AG08396 (cell line): ENCODE measurements around the gene NFATC4.

Source experiments
- DNase-seq: peaks from one replicate; pipeline ENCODE4 v3.0.0; 2012; ENCODE audit warnings: low spot score, mixed read lengths

The NFATC4 gene

DNA sequence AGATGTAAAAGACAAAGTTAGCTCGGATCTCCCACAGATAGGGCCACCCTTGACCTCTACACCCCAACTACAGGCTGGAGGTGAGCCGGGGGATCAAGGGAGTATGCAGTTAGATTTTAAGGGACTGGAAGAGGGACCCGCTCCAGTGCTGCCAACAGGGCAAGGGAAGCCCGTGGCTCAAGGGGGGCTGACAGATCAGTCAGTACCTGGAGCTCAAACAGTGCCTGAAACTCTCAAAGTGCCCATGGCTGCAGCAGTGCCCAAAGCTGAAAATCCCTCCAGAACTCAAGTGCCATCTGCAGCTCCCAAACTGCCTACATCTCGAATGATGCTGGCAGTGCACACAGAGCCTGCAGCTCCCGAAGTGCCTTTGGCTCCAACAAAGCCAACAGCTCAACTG, 41.2 kb downstream of the NFATC4 start:
- DNase-seq, result no peak

DNA sequence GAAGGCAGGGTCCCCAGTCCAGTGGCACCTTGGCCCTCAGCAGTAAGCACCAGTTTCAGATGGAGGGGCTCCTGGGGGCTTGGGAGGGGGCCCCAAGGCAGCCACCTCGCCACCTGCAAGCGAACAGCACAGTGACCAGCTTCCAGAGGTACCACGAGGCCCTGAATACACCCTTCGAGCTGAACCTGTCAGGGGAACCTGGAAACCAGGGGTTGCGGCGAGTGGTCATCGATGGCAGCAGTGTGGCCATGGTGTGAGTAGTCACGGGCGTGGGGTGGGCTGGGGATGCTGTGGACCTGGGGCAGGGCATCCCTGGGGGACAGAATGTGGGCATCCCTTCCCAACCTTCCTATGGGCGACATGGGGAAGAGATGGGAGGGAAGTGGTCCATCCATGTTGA, 42.0 kb downstream of the NFATC4 start:
- DNase-seq, result no peak

- DNase-seq, result peak; percentile 71
Observed at GRCh38 chr14:24411443-24412389, 43.7 kb downstream of the NFATC4 start.

DNA sequence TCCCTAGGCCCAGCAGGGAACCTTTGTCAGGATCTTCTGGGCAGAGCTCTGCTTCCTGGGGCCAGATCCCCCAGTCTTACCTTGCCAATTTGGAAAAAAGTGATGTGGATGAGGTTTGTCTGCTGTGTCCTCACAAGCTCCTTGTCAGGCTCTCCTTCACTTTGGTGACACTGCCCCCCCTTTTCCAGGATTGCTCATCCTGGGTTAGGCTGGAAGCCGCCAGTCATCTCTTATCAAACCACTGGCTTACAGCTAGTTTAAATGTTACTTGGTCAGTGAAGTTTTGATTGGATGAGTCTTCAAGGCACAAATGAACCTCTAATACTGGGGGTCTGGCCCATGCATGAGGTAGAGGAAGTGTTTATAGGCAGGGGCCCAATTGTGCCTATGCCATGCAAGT, 46.1 kb downstream of the NFATC4 start:
- no peak for DNase-seq

DNA sequence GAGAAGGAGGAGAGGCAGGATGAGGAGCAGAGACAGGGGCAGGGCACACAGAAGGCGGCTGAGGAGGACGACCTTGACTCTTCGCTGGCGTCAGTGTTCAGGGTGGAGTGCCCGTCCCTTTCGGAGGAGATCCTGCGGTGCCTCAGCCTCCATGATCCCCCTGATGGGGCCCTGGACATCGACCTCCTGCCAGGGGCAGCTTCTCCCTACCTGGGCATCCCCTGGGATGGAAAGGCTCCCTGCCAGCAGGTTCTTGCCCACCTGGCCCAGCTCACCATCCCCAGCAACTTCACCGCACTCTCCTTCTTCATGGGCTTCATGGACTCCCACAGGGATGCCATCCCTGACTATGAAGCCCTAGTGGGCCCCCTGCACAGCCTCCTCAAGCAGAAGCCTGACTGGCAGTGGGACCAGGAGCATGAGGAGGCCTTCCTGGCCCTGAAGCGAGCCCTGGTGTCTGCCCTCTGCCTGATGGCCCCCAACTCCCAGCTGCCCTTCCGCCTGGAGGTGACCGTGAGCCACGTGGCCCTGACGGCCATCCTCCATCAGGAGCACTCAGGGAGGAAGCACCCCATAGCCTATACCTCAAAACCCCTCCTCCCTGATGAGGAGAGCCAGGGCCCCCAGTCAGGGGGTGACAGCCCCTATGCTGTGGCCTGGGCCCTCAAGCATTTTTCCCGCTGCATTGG, 46.9 kb downstream of the NFATC4 start:
- no peak for DNase-seq

- DNase-seq, result no peak
Observed at GRCh38 chr14:24415421-24416253, 47.7 kb downstream of the NFATC4 start.

- DNase-seq, result no peak
Observed at GRCh38 chr14:24416254-24416931, 48.4 kb downstream of the NFATC4 start.

DNA sequence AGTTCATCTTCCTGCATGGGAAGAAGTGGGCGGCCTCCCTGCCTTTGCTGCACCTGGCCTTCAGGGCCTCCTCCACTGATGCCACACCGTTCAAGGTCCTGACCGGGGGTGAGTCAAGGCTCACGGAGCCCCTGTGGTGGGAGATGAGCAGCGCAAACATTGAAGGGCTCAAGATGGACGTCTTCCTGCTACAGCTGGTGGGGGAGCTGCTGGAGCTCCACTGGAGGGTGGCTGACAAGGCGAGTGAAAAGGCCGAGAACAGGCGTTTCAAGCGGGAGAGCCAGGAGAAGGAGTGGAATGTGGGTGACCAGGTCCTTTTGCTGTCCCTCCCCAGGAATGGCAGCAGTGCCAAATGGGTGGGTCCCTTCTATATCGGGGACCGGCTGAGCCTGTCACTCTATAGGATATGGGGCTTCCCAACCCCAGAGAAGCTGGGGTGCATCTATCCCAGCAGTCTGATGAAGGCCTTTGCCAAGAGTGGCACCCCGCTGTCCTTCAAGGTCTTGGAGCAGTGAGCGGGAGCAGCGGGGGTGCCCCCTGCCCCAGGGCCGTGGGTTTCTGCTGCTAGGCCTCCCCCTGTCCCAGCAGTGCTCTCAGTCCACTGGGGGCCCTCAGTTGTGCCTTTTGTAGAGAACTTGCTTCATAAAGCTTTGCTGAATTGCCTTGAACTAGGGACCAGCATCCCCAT, 49.1 kb downstream of the NFATC4 start:
- DNase-seq, result no peak

DNA sequence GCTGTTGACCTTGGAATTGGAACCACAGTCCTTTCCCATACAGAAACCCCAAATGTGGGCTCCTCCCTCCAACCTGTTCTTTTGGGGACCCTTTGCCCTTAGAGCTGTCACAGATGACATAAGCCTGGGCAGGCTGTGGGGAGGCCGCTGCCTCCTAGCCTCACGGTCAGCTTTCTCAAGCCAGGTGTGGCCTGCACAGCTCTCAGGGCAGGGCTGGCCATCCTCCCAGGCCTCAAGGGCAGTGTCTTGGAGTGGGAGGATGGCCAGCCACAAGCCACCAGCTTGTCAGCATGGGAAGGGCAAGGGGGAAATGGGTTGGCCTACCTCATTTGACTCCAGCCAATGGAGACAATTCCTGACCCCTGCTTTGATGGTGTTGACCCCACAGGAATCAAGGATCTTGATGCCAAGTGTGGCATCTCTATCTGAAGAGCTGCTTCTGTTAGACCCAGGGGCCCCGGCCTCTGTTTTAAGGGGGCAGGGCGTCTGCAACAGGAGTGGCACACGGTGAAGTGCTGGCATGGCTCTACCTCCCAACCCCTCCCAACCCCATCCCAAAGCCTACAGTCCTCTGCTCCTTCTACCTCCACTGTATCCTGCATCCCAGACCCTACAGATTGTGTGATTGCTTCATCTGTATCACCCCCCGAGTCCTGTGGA, 50.0 kb downstream of the NFATC4 start:
- no peak for DNase-seq

DNA sequence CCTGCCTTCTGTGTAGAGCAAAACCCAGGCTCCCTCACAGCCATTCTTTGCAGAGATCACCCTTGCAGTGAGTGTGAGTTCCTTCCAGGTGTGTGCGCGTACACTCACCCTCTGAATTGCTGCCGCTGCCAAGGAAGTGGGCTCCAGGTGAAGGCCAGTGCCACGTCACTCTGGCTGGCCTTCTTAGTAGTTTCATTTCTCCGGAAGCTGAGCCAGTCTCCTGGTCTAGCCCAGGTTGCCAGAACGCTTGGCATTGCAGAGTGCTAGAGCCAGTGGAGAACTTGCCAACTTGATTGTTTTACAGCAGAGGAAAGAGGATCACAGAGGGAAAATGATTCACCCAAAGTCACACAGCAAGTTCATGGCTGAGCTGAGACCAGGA, 50.5 kb downstream of the NFATC4 start:
- DNase-seq, result no peak

- DNase-seq, result no peak
Observed at GRCh38 chr14:24422261-24422660, 54.3 kb downstream of the NFATC4 start.

DNA sequence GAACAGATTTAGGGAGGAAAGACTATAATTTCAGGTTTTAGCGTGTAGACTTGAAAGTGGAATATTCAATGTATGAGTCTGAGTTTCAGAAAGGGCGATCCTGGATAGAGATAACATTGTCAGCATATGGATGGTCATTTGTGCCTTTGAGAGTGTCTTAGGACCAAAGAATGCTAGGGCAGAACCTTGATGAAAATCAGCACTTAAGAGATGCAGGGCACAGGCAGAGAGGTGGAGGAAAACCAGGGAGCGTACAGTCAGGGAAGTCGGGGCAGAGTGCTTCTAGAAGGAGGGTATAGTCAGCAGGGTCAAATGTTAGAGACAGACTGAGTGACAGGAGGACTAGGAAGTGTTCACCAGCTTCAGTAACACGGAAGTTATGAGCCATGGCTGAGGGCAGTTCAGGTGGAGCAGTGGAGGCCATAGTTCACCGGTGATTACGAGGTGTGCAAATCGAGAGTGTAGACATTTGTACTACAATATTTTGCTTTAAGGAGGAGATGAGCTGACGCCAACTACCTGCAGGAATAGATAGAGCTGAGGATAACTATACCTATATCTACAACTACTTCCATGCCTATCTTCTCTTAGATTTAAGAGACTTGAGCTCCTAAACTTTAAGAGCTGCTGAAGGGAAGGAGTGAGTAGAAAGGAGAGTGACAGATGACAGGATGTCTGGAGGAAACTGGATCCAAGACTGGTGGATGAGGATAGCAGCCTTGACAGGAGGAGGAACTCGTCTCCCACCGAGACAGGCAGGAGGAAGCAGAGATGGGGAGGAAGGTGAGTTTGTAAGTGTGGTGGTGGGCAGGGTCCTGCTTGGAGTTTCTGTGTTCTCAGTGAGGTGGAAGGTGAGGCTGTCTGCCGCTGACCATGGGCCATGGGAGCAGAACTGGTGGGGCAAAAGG, 55.0 kb downstream of the NFATC4 start:
- no peak for DNase-seq

- no peak for DNase-seq
Observed at GRCh38 chr14:24425704-24426103, 57.7 kb downstream of the NFATC4 start.

GRCh38 chr14:24426150-24426911, 58.3 kb downstream of the NFATC4 start:
- no peak for DNase-seq

- DNase-seq, result no peak
Observed at GRCh38 chr14:24426912-24427536, 59.0 kb downstream of the NFATC4 start.

- no peak for DNase-seq
Observed at GRCh38 chr14:24427537-24428508, 59.8 kb downstream of the NFATC4 start.
